ENCODE data around the gene PLAGL2.

Gene PLAGL2

DNA sequence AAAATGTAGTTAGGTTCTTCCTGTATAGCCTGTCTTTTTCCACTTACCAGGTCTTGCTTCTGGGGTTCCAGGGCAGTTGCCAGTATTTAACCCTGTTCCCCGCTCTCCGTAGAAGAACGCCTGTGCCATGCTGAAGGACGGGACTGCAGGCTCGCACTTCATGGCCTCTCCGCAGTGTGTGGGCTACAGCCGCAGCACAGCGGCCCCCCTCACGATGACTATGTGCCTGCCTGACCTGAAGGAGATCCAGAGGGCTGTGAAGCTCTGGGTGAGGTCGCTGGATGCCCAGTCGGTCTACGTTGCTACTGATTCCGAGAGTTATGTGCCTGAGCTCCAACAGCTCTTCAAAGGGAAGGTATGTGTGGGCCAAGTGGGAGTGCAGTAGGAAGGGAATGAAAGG is 23.2 kb upstream of the PLAGL2 start:
- TF ChIP-seq EZH2phosphoT487 (IDR thresholded peaks at IDR 0.05; ENCODE audit: low read depth) = no peak
- TF ChIP-seq, protein P1, sequence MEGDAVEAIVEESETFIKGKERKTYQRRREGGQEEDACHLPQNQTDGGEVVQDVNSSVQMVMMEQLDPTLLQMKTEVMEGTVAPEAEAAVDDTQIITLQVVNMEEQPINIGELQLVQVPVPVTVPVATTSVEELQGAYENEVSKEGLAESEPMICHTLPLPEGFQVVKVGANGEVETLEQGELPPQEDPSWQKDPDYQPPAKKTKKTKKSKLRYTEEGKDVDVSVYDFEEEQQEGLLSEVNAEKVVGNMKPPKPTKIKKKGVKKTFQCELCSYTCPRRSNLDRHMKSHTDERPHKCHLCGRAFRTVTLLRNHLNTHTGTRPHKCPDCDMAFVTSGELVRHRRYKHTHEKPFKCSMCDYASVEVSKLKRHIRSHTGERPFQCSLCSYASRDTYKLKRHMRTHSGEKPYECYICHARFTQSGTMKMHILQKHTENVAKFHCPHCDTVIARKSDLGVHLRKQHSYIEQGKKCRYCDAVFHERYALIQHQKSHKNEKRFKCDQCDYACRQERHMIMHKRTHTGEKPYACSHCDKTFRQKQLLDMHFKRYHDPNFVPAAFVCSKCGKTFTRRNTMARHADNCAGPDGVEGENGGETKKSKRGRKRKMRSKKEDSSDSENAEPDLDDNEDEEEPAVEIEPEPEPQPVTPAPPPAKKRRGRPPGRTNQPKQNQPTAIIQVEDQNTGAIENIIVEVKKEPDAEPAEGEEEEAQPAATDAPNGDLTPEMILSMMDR (IDR thresholded peaks at IDR 0.05; ENCODE audit: low read depth, low read length) = no peak
- Histone ChIP-seq H3K9me3 (ENCODE audit: insufficient read depth, low read length) (no peaks in the 10 kb centered on the region), H3K9ac (ENCODE audit: low read length) (no peak overlapping the region), H3K4me3 (ENCODE audit: low read length) (no peak overlapping the region), H3K36me3 (replicated peaks; ENCODE audit: low read depth, low read length) (peaks cover 57% of the 10 kb centered on the region), H2AFZ (ENCODE audit: low read depth, low read length) (no peak overlapping the region), H3K27ac (ENCODE audit: low read length) (no peak overlapping the region), H4K20me1 (ENCODE audit: insufficient read depth, low read length) (no peaks in the 10 kb centered on the region), H3K27me3 (ENCODE audit: low read depth, low read length) (no peaks in the 10 kb centered on the region), H3K79me2 (ENCODE audit: low read length) (no peaks in the 10 kb centered on the region), H3K4me1 (ENCODE audit: low read length) (no peaks in the 10 kb centered on the region), H3K4me2 (ENCODE audit: low read length) (no peak overlapping the region)

DNA sequence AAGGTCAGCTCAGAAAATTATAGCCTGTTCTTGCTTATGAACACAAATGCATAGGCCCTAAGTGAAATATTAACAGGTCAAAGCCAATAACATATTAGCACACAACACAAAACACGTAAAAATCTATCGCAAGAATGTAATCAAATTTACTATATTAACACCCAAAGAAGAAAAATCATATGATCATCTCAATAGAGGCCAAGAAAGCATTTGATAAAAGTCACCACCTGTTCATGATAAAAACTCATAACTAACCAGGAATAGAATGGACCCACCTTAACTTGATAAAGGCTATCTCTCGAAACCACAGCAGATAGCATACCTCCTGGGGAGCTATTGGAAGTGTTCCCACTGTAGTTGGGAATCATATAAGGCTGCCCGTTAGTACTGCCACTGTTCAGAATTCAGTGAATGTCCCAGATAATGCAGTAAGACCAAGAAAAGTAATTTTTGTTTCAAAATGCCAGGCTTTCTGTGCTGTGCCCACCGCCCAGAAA is 21.8 kb upstream of the PLAGL2 start:
- no peak overlapping the region for H3K27ac ChIP-seq (ENCODE audit: low read length)
- no peak overlapping the region for H3K9ac ChIP-seq (ENCODE audit: low read length)
- TF ChIP-seq, protein P1 (IDR thresholded peaks at IDR 0.05; ENCODE audit: low read depth, low read length) = no peak
- H3K9me3 ChIP-seq (ENCODE audit: insufficient read depth, low read length) = no peaks in the 10 kb centered on the region
- H3K4me3 ChIP-seq (ENCODE audit: low read length) = no peak overlapping the region
- H3K36me3 ChIP-seq (replicated peaks; ENCODE audit: low read depth, low read length) = peaks cover 56% of the 10 kb centered on the region
- H4K20me1 ChIP-seq (ENCODE audit: insufficient read depth, low read length) = no peaks in the 10 kb centered on the region
- no peak overlapping the region for H2AFZ ChIP-seq (ENCODE audit: low read depth, low read length)
- H3K4me2 ChIP-seq (ENCODE audit: low read length) = no peak overlapping the region
- H3K27me3 ChIP-seq (ENCODE audit: low read depth, low read length) = no peaks in the 10 kb centered on the region
- no peaks in the 10 kb centered on the region for H3K4me1 ChIP-seq (ENCODE audit: low read length)
- H3K79me2 ChIP-seq (ENCODE audit: low read length) = no peaks in the 10 kb centered on the region

DNA sequence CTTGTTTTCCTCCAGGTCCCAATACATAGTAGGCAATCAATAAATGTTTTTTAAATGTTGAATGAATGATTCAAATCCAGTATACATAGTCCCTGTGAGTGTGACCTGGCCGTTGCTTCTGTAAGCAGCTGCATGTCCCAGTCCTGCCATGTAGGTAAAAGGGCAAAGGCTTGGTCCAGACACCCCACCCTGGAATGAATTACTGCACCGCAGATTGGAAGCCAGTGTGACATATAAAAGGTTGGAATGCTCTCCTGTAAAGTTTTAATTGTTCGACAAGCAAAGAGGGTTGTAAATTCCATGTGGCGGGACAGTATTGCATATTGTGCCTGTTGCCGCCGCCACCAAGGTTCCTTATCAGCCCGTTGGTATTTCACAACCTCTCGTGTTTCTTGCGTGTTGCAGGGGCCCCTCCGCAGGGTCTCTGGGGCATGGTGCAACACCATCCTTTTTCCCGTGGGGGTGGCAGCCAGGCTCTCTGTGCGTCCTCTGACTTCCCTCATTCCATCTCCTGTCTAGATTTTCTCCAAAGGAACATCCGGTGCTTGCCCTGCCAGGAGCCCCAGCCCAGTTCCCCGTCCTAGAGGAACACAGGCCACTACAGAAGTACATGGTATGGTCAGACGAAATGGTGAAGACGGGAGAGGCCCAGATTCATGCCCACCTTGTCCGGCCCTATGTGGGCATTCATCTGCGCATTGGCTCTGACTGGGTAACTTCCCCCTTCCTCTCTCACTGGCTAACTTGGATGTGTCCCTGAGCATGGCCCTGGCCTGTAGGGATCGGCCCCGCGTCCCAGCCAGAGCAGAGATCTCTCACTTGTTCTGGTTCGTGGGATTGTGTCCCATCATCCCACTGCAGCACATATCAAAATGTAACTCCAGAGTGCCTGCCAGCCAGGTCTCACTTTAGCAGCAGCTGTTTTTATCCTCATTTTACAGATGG is 20.5 kb upstream of the PLAGL2 start:
- Histone ChIP-seq H3K36me3 (replicated peaks; ENCODE audit: low read depth, low read length) (peaks cover 60% of the 10 kb centered on the region), H2AFZ (ENCODE audit: low read depth, low read length) (no peak overlapping the region), H3K27me3 (ENCODE audit: low read depth, low read length) (no peaks in the 10 kb centered on the region), H3K9ac (ENCODE audit: low read length) (no peak overlapping the region), H3K4me3 (ENCODE audit: low read length) (no peak overlapping the region), H3K79me2 (ENCODE audit: low read length) (no peaks in the 10 kb centered on the region), H3K4me1 (ENCODE audit: low read length) (no peaks in the 10 kb centered on the region), H3K9me3 (ENCODE audit: insufficient read depth, low read length) (no peaks in the 10 kb centered on the region), H4K20me1 (ENCODE audit: insufficient read depth, low read length) (no peaks in the 10 kb centered on the region), H3K4me2 (ENCODE audit: low read length) (no peak overlapping the region), H3K27ac (ENCODE audit: low read length) (no peak overlapping the region)
- TF ChIP-seq, protein P1 (IDR thresholded peaks at IDR 0.05; ENCODE audit: low read depth, low read length) = no peak

DNA sequence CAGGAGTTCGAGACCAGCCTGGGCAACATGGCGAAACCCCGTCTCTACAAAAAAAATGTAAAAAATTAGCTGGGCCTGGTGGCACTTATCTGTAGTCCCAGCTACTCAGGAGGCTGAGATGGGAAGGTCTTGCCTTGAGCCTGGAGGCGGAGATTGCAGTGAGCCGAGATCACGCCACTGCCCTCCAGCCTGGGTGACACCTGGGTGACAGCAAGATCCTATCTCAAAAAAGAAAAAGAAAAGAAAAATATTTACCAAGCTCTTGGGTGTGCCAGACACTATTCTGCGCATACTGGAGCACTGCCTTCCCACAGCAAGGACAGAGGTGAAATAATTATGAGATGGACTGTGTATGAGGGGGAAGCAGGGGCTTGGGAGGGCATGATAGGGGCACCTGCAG is 19.8 kb upstream of the PLAGL2 start:
- Histone ChIP-seq H3K4me3 (ENCODE audit: low read length) (no peak overlapping the region), H3K27ac (ENCODE audit: low read length) (no peak overlapping the region), H3K9ac (ENCODE audit: low read length) (no peak overlapping the region), H3K9me3 (ENCODE audit: insufficient read depth, low read length) (no peaks in the 10 kb centered on the region), H3K4me2 (ENCODE audit: low read length) (no peak overlapping the region), H3K79me2 (ENCODE audit: low read length) (no peaks in the 10 kb centered on the region), H3K36me3 (replicated peaks; ENCODE audit: low read depth, low read length) (peaks cover 62% of the 10 kb centered on the region), H3K27me3 (ENCODE audit: low read depth, low read length) (no peaks in the 10 kb centered on the region), H4K20me1 (ENCODE audit: insufficient read depth, low read length) (no peaks in the 10 kb centered on the region), H2AFZ (ENCODE audit: low read depth, low read length) (no peak overlapping the region), H3K4me1 (ENCODE audit: low read length) (no peaks in the 10 kb centered on the region)
- no peak for TF ChIP-seq EZH2phosphoT487 (IDR thresholded peaks at IDR 0.05; ENCODE audit: low read depth)
- TF ChIP-seq, protein P1 (IDR thresholded peaks at IDR 0.05; ENCODE audit: low read depth, low read length) = no peak
